CD14-positive monocyte (primary cell): ENCODE results near the gene FAM131B. TPM values are rescaled to one million over a fixed set of nuclear protein-coding genes. Genes with fewer than 3 reads are reported as not detected.

Experiments
- DNase-seq, 3 donors: peaks; one replicate each; pipeline ENCODE4 v3.0.0-alpha.2; 2011 to 2022
- H2AFZ ChIP-seq: 2 replicates; pipeline ENCODE4 v1.6.0; 2012; ENCODE audit warnings: mild to moderate bottlenecking, low read depth, low read length, inconsistent platforms; ENCODE audit not compliant: insufficient read depth, poor library complexity, severe bottlenecking
- H3K27ac ChIP-seq, 2 donors: 1 replicate in 1 of 2; 2 replicates in 1 of 2; pipeline ENCODE4 v1.5.1; 2012 to 2013; ENCODE audit warnings: low read length in 2 of 2, control low read depth in 1 of 2, inconsistent platforms in 1 of 2, low read depth in 1 of 2, mild to moderate bottlenecking in 1 of 2
- H3K27me3 ChIP-seq, 2 donors: one replicate each; pipeline versions ENCODE4 v1.6.0 to v1.6.1; 2011 to 2013; ENCODE audit warnings: low read length in 2 of 2; ENCODE audit not compliant: control insufficient read depth in 2 of 2, insufficient read depth in 2 of 2
- H3K36me3 ChIP-seq, 2 donors: replicated peaks in 1 of 2; 1 replicate in 1 of 2; 2 replicates in 1 of 2; pipeline versions ENCODE4 v1.5.1 to v1.6.1; 2012 to 2013; ENCODE audit warnings: low read length in 2 of 2, control low read depth in 1 of 2, inconsistent platforms in 1 of 2, mild to moderate bottlenecking in 1 of 2; ENCODE audit not compliant: insufficient read depth in 2 of 2, control insufficient read depth in 1 of 2
- H3K4me1 ChIP-seq, 2 donors: 1 replicate in 1 of 2; 2 replicates in 1 of 2; pipeline versions ENCODE4 v1.5.1 to v1.6.1; 2012 to 2013; ENCODE audit warnings: low read length in 2 of 2, control low read depth in 1 of 2, inconsistent platforms in 1 of 2, mild to moderate bottlenecking in 1 of 2, moderate library complexity in 1 of 2; ENCODE audit not compliant: insufficient read depth in 2 of 2, control insufficient read depth in 1 of 2
- H3K4me2 ChIP-seq: replicated peaks from 2 replicates; pipeline ENCODE3; 2012; ENCODE audit warnings: low read length, moderate library complexity, mild to moderate bottlenecking; ENCODE audit not compliant: poor library complexity, severe bottlenecking; ENCODE audit errors: extremely low read depth
- H3K4me3 ChIP-seq, 3 experiments: fragments of 200-600 bp in 1 of 3; sonication (generic) in 1 of 3; replicated peaks in 1 of 3; 1 replicate in 2 of 3; 2 replicates in 1 of 3; pipeline ENCODE4 v1.5.1; 2011 to 2013; ENCODE audit warnings: low read length in 3 of 3, mild to moderate bottlenecking in 3 of 3, control low read depth in 2 of 3, low read depth in 2 of 3, inconsistent platforms in 1 of 3, moderate library complexity in 1 of 3
- H3K79me2 ChIP-seq: 2 replicates; pipeline ENCODE4 v1.6.0; 2012; ENCODE audit warnings: mild to moderate bottlenecking, control low read depth, inconsistent platforms, low read length, moderate library complexity; ENCODE audit not compliant: insufficient read depth
- H3K9ac ChIP-seq: 2 replicates; pipeline ENCODE4 v1.6.0; 2017; ENCODE audit warnings: low read length, mild to moderate bottlenecking; ENCODE audit not compliant: insufficient read depth, poor library complexity, severe bottlenecking
- H3K9me3 ChIP-seq, 2 donors: replicated peaks in 1 of 2; 1 replicate in 1 of 2; 2 replicates in 1 of 2; pipeline versions ENCODE4 v1.5.1 to v1.6.1; 2012 to 2013; ENCODE audit warnings: low read length in 2 of 2, control low read depth in 1 of 2; ENCODE audit not compliant: control insufficient read depth in 1 of 2, insufficient read depth in 1 of 2
- H4K20me1 ChIP-seq: 2 replicates; pipeline ENCODE4 v1.6.0; 2012; ENCODE audit warnings: mild to moderate bottlenecking, low read length, control low read depth, moderate library complexity; ENCODE audit not compliant: insufficient read depth
- H3K27ac Mint-ChIP-seq, 7 donors: one replicate each; pipeline ENCODE4 v1.8.0; 2020; ENCODE audit warnings: mild to moderate bottlenecking in 7 of 7, mixed read lengths in 7 of 7, moderate library complexity in 6 of 7, inconsistent platforms in 2 of 7
- H3K27me3 Mint-ChIP-seq, 3 donors: one replicate each; pipeline ENCODE4 v1.8.0; 2021 to 2022; ENCODE audit warnings: low read depth in 3 of 3, mild to moderate bottlenecking in 3 of 3, mixed read lengths in 3 of 3, moderate library complexity in 3 of 3, inconsistent platforms in 1 of 3
- H3K36me3 Mint-ChIP-seq, 2 donors: one replicate each; pipeline ENCODE4 v1.8.0; 2020; ENCODE audit warnings: mixed read lengths in 2 of 2, inconsistent platforms in 1 of 2, mild to moderate bottlenecking in 1 of 2
- H3K4me1 Mint-ChIP-seq: one replicate; pipeline ENCODE4 v1.8.0; 2020; ENCODE audit warnings: mild to moderate bottlenecking, mixed read lengths
- H3K4me3 Mint-ChIP-seq, 2 donors: one replicate each; pipeline ENCODE4 v1.8.0; 2020; ENCODE audit warnings: mild to moderate bottlenecking in 2 of 2, mixed read lengths in 2 of 2, moderate library complexity in 1 of 2
- H3K9me3 Mint-ChIP-seq, 7 donors: one replicate each; pipeline ENCODE4 v1.8.0; 2020 to 2022; ENCODE audit warnings: mixed read lengths in 7 of 7, mild to moderate bottlenecking in 6 of 7, moderate library complexity in 6 of 7, inconsistent platforms in 2 of 7
- CTCF ChIP-seq: fragments of 200-600 bp; IDR thresholded peaks from one replicate; pipeline ENCODE4 v1.8.0; 2022; ENCODE audit warnings: antibody characterized with exemption, mild to moderate bottlenecking
- WGBS: methylation state at CpG from one replicate; pipeline ENCODE4 v1.1.5; 2013; ENCODE audit warnings: missing lambda C conversion rate; ENCODE audit not compliant: insufficient coverage; 5-methylcytosine and 5-hydroxymethylcytosine counted together
- intact Hi-C, 2 donors: fragments of 100-400 bp; cut with micrococcal nuclease; formaldehyde crosslinking; loops; one replicate each; pipeline versions ENCODE4 v1.15.0 to v1.15.1; 2023
- polyA plus RNA-seq, 3 donors: library from polyadenylated mRNA; depleted of rRNA in 1 of 3; unstranded in 2 of 3; stranded (reverse) in 1 of 3; fragments of 300-500 nt in 2 of 3; fragments of >200 nt in 1 of 3; fragmentation: Illumina TruSeq in 2 of 3; gene quantifications; 1 replicate in 2 of 3; 2 replicates in 1 of 3; pipeline ENCODE4 v1.2.3, GENCODE V29; 2012 to 2021

Gene FAM131B
- polyA plus RNA-seq, 3 donors: 0.69 to 0.72 TPM; not detected in 1

DNA sequence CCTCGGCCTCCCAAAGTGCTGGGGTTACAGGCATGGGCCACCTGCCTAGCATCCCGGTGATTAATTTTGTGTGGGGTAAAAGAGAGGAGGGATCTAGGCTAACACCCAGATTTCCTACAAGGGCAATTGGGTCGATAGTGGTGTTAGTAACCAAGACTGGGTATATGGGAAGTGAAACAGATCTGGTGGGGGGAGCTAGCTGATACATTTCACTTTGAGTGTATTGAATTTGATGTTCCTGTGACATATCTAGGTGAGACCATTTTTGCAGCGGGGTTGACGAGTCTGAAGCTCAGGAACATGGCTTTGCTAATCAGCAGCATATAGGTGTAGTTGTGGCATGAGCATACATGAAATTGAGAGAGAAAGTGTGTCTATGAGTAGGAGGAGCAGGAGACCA is 34.6 kb downstream of the FAM131B start:
- Histone ChIP-seq H3K9ac (no peak overlapping the region), H3K36me3 (no peaks in the 10 kb centered on the region), H2AFZ (no peak overlapping the region), H4K20me1 (no peaks in the 10 kb centered on the region), H3K79me2 (no peaks in the 10 kb centered on the region), H3K9me3 (no peaks in the 10 kb centered on the region), H3K4me3 (no peak overlapping the region), H3K27me3 (no peaks in the 10 kb centered on the region), H3K27ac (no peak overlapping the region), H3K4me2 (no peak overlapping the region), H3K4me1 (peaks cover 30 to 31% of the 10 kb centered on the region in 2 donors)
- Mint-ChIP-seq H3K4me3 (no peak overlapping the region), H3K27me3 (peaks cover 3 to 6% (median 3%) of the 10 kb centered on the region in 3 donors), H3K27ac (no peak overlapping the region), H3K9me3 (peaks cover 0 to 1% (median 0%) of the 10 kb centered on the region in 7 donors), H3K36me3 (no peaks in the 10 kb centered on the region), H3K4me1 (peaks cover 51% of the 10 kb centered on the region)
- DNase-seq: no peak
- 53% methylated on average over 4 of the region's 5 CpGs for WGBS
- intact Hi-C loops: loop anchor here in 1 of 2 donors (10.0 kb wide), 1 partner anchor 87 kb away; no protein-coding TSS in a partner anchor
- no peak for TF ChIP-seq CTCF

DNA sequence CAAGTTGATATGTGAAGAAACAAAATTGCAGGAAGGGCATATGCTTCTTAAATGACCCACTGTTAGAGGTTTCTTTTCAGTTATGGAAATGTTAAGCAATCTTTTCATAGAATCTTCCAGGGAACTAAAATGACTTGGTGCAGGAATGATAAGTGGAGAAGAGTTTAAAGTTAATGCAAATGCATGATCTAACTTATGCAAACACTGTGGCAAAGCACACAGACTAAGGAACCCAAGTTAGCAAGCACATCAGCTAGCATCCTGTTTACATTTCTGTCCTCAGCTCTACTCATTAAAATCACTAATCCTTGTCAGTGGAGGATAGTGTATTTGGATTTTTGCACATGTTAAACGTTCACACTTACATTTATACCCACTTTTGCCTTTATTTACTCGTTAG is 37.3 kb downstream of the FAM131B start:
- no peak overlapping the region for H3K4me3 Mint-ChIP-seq
- WGBS: no CpG with 5 or more reads among the region's 2 CpGs

More for the DNA sequence above, 37.3 kb downstream of the FAM131B start:
- H3K79me2 ChIP-seq: no peaks in the 10 kb centered on the region
- no peak for DNase-seq
- H3K4me2 ChIP-seq: no peak overlapping the region
- no peak for TF ChIP-seq CTCF
- intact Hi-C loops: loop anchor here in 1 of 2 donors (10.0 kb wide), 1 partner anchor 90 kb away; no protein-coding TSS in a partner anchor
- peaks cover 0 to 1% (median 0%) of the 10 kb centered on the region in 7 donors for H3K9me3 Mint-ChIP-seq
- no peak overlapping the region for H3K4me3 ChIP-seq
- H3K27ac ChIP-seq: no peak overlapping the region
- H3K36me3 ChIP-seq: no peaks in the 10 kb centered on the region
- no peaks in the 10 kb centered on the region for H3K9me3 ChIP-seq
- no peaks in the 10 kb centered on the region for H3K27me3 ChIP-seq
- H4K20me1 ChIP-seq: no peaks in the 10 kb centered on the region
- no peak overlapping the region for H2AFZ ChIP-seq
- H3K4me1 Mint-ChIP-seq: peaks cover 47% of the 10 kb centered on the region
- H3K9ac ChIP-seq: no peak overlapping the region
- no peak overlapping the region for H3K27ac Mint-ChIP-seq
- H3K4me1 ChIP-seq: peaks cover 32 to 33% of the 10 kb centered on the region in 2 donors
- no peaks in the 10 kb centered on the region for H3K36me3 Mint-ChIP-seq
- H3K27me3 Mint-ChIP-seq: peaks cover 2 to 8% (median 5%) of the 10 kb centered on the region in 3 donors
